PC-9 (cell line): ENCODE measurements around the gene SELENOW. TPM values are rescaled to one million over a fixed set of nuclear protein-coding genes. Genes with fewer than 3 reads are reported as not detected.
A peak's percentile ranks its signal among the peaks of the same experiment; 100 is the strongest.

Source experiments
- Bru-seq: library from RNA; stranded (reverse); fragments of 400-500 nt; gene quantifications from one replicate; lab custom pipeline; 2021; lab: Mats Ljungman, UMichigan
- BruChase-seq, 2 experiments: library from RNA; stranded (reverse); fragments of 400-500 nt; gene quantifications; one replicate each; lab custom pipeline; 2021; lab: Mats Ljungman, UMichigan
- BruUV-seq: library from RNA; stranded (reverse); fragments of 400-500 nt; replicated peaks from 2 replicates; lab custom pipeline; 2021; lab: Mats Ljungman, UMichigan
- CTCF ChIA-PET: fragments of 300-600 bp; sonication (Branson Sonifier 250); formaldehyde crosslinking; loops from one replicate; lab custom pipeline; 2022; ENCODE audit warnings: antibody characterized with exemption; lab: Charles Lee
- POLR2A ChIA-PET: fragments of 300-600 bp; sonication (Branson Sonifier 250); formaldehyde crosslinking; loops from one replicate; lab custom pipeline; 2022; ENCODE audit warnings: antibody characterized with exemption; ENCODE audit not compliant: unreplicated experiment; lab: Charles Lee
- DNase-seq, 2 experiments: peaks; one replicate each; pipeline versions ENCODE4 v3.0.0 to v3.0.0-alpha.2; 2015 to 2022; ENCODE audit warnings: mixed read lengths in 1 of 2
- H2AFZ ChIP-seq: fragments of 200-600 bp; sonication (generic); 2 replicates; pipeline ENCODE4 v1.8.1; 2017; ENCODE audit warnings: antibody characterized with exemption
- H3F3A ChIP-seq: fragments of 200-600 bp; sonication (generic); 2 replicates; pipeline ENCODE4 v1.8.1; 2017; ENCODE audit warnings: antibody characterized with exemption, mild to moderate bottlenecking, low read depth; ENCODE audit not compliant: insufficient read depth
- H3K27ac ChIP-seq: fragments of 200-600 bp; sonication (generic); 2 replicates; pipeline ENCODE4 v1.6.1; 2016; ENCODE audit warnings: mixed run types
- H3K27me3 ChIP-seq: fragments of 200-600 bp; sonication (generic); 2 replicates; pipeline ENCODE4 v1.6.1; 2016; ENCODE audit warnings: low read depth, mixed run types; ENCODE audit not compliant: insufficient read depth
- H3K36me3 ChIP-seq: fragments of 200-600 bp; sonication (generic); 2 replicates; pipeline ENCODE4 v1.6.1; 2016; ENCODE audit warnings: low read depth, mixed run types
- H3K4me1 ChIP-seq: fragments of 200-600 bp; sonication (generic); replicated peaks from 2 replicates; pipeline ENCODE4 v1.6.1; 2016; ENCODE audit warnings: mixed run types; ENCODE audit not compliant: insufficient read depth
- H3K4me2 ChIP-seq: fragments of 200-600 bp; sonication (generic); 2 replicates; pipeline ENCODE4 v1.6.1; 2017; ENCODE audit warnings: mixed run types
- H3K4me3 ChIP-seq: fragments of 200-600 bp; sonication (generic); 2 replicates; pipeline ENCODE4 v1.6.1; 2016; ENCODE audit warnings: mixed run types
- H3K79me2 ChIP-seq: fragments of 200-600 bp; sonication (generic); 2 replicates; pipeline ENCODE4 v1.6.1; 2017; ENCODE audit warnings: low read depth, mixed run types
- H3K9me2 ChIP-seq: fragments of 200-600 bp; sonication (generic); 2 replicates; pipeline ENCODE4 v1.8.1; 2017; ENCODE audit warnings: mild to moderate bottlenecking; ENCODE audit not compliant: insufficient read depth
- H3K9me3 ChIP-seq: fragments of 200-600 bp; sonication (generic); 2 replicates; pipeline ENCODE4 v1.8.1; 2016; ENCODE audit warnings: low read depth; ENCODE audit not compliant: insufficient read depth
- H4K20me1 ChIP-seq: fragments of 200-600 bp; sonication (generic); 2 replicates; pipeline ENCODE4 v1.8.1; 2017; ENCODE audit not compliant: insufficient read depth
- CTCF ChIP-seq: fragments of 200-600 bp; sonication (generic); conservative IDR thresholded peaks from 2 replicates; pipeline ENCODE4 v1.6.1; 2017; ENCODE audit warnings: mixed run types, antibody characterized with exemption, mild to moderate bottlenecking, moderate library complexity
- EZH2 ChIP-seq: fragments of 200-600 bp; sonication (generic); IDR thresholded peaks from 2 replicates; pipeline ENCODE4 v1.8.0; 2017; ENCODE audit warnings: antibody characterized with exemption, low read depth
- intact Hi-C: fragments of 100-400 bp; cut with micrococcal nuclease; formaldehyde crosslinking; loops from one replicate; pipeline ENCODE4 v1.10.0; 2022; ENCODE audit not compliant: unreplicated experiment
- long read RNA-seq: library from polyadenylated mRNA; stranded (forward); transcript quantifications from one replicate; pipeline ENCODE4 v2.0.0, GENCODE V29; 2022
- total RNA-seq: library from RNA; stranded (reverse); gene quantifications from 2 replicates; pipeline ENCODE4 v1.2.3, GENCODE V29; 2021

The SELENOW gene
- total RNA-seq (186 TPM in 2 replicates), Bru-seq, nascent RNA (percentile 84 among the genes with signal in this experiment), BruChase-seq, experiment 1, labeled RNA remaining after a 2-hour chase (percentile 91 among the genes with signal in this experiment), BruChase-seq, experiment 2, labeled RNA remaining after a 6-hour chase (percentile 87 among the genes with signal in this experiment)
- long read RNA-seq, transcript SELENOW-212 (6 exons, 888 nt), result minor isoform, 161 of 395 reads
- long read RNA-seq, transcript SELENOW-215 (1 exons, 2,503 nt), result major isoform, 226 of 395 reads
- long read RNA-seq, partial matches to known transcripts, result 0 of 395 reads
- long read RNA-seq, other reads (novel, unspliced or antisense), result 3 of 395 reads

- POLR2A ChIA-PET, result interaction anchor here (0.7 kb wide), 1 partner anchor 13 kb away, joined by 3 read pairs; no protein-coding TSS in a partner anchor
- Histone ChIP-seq H3K9me2 (no peaks in the 10 kb centered on the region), H3K4me1 (peaks cover 24% of the 10 kb centered on the region), H4K20me1 (0 out of 2 replicates have a peak, but pooled peaks cover 4% of the 10 kb centered on the region), H3K79me2 (peaks cover 23% of the 10 kb centered on the region), H2AFZ (peak within 1 kb of the TSS; percentile 98), H3K4me3 (peak within 1 kb of the TSS; percentile 95), H3K36me3 (peaks cover 9% of the 10 kb centered on the region; the same call in 1 of the 2 replicates), H3K4me2 (peak within 1 kb of the TSS; percentile 95), H3F3A (peaks cover 30% of the 10 kb centered on the region; the same call in 1 of the 2 replicates), H3K9me3 (no peaks in the 10 kb centered on the region), H3K27me3 (no peaks in the 10 kb centered on the region), H3K27ac (peak within 1 kb of the TSS; percentile 84)
- intact Hi-C loops, result no loop called here
- BruUV-seq, result no TSS peak
- DNase-seq, result peak; percentile 75 to 85
- TF ChIP-seq EZH2 (no peak), CTCF (no peak)
- CTCF ChIA-PET, result no interaction called here
Measured at GRCh38 chr19:47778049-47778953, at the start of gene SELENOW. Gene SELENOW (plus strand): TSS chr19:47778703. CDS start chr19:47778786, 83 bp downstream.

DNA sequence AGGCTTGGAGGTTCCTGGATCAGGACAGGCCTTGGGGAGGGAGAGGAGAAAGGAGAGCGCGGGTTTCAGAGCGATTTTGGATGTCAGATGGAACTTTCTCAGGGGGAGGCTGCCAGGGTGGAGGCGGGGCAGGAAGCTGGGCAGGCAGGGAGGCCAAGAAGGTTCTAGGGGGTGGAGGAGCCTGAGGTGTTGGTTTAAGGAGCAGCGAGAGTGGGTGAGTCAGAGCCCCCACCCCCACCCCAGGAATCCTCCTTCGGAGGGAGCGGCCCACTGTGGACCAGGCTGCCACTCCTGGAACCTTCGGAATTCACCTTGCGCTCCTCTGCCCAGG is 49.1 kb upstream of the SELENOW start:
- DNase-seq, result peak; percentile 86 to 96
- ChIA-PET POLR2A (interaction anchor here (0.5 to 0.6 kb wide), 2 partner anchors 421 to 455 kb away, joined by 11 to 29 read pairs; partner anchors contain the start of gene INAFM1), CTCF (interaction anchor here (0.6 kb wide), 1 partner anchor 1242 kb away, joined by 3 read pairs; no protein-coding TSS in a partner anchor)
- no peak for TF ChIP-seq CTCF
- no peak for TF ChIP-seq EZH2
- TSS peak; percentile 80 for BruUV-seq
- Histone ChIP-seq H3K27me3 (no peaks in the 10 kb centered on the region), H3K79me2 (no peaks in the 10 kb centered on the region), H3K27ac (peak overlapping the region; percentile 97), H4K20me1 (no peaks in the 10 kb centered on the region), H3K9me2 (no peaks in the 10 kb centered on the region), H3K9me3 (no peaks in the 10 kb centered on the region), H3K4me2 (peak overlapping the region; percentile 92), H3F3A (peaks cover 36% of the 10 kb centered on the region), H2AFZ (peak overlapping the region; percentile 82), H3K4me1 (peaks cover 35% of the 10 kb centered on the region), H3K4me3 (peak overlapping the region; percentile 70), H3K36me3 (no peaks in the 10 kb centered on the region)
- intact Hi-C loops, result loop anchor here (1.0 kb wide), 2 partner anchors 14 to 16 kb away; partner anchors contain the start of gene EHD2
